SW 1271 (cell line): ENCODE measurements around the gene SORCS2.

Experiments used
- DNase-seq, 2 experiments: peaks; one replicate each; lab custom pipeline; 2025; lab: John Stamatoyannopoulos, UW

The SORCS2 gene

GRCh38 chr4:7668826-7669225 lies 476.5 kb downstream of the SORCS2 start:
- no peak for DNase-seq

DNA sequence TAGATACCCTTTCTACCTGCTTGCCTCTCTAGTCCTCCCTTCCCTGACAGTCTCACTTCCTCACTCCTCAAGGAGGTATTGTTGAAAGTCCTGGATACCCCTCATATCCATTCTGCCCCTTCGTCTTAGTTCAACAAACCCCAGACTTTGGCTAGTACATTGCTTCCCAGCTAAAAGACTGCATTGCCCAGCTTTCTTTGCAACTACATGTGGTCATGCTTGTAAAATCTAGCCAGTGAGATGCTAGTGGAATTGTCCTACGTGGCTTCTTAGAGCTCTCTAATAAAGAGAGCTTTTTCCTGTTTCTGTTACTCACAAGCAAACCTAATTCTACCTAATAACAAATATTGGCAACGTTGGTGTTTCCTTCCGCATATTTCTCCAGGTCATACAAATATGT lies 480.3 kb downstream of the SORCS2 start:
- no peak for DNase-seq

DNA sequence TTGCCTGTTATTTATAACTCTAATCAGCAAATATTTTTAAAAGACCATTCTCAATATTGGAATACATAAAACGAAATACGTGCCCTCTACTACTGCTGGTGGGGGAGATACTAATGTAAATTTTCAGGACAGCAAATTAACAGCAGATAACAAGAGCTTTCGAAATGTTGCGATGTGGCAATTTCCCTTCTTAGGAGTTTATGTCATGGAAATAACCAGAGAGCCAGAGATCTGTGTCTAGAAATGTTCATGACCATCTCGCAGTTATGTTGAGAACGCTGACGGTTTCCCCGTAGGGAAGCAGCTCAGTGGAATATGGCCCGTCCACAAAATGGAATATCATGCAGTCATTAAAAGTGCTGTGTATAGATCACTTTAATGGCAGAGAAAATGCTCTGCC lies 480.8 kb downstream of the SORCS2 start:
- no peak for DNase-seq

- DNase-seq = no peak
Observed at GRCh38 chr4:7674706-7675105, 482.4 kb downstream of the SORCS2 start.

DNA sequence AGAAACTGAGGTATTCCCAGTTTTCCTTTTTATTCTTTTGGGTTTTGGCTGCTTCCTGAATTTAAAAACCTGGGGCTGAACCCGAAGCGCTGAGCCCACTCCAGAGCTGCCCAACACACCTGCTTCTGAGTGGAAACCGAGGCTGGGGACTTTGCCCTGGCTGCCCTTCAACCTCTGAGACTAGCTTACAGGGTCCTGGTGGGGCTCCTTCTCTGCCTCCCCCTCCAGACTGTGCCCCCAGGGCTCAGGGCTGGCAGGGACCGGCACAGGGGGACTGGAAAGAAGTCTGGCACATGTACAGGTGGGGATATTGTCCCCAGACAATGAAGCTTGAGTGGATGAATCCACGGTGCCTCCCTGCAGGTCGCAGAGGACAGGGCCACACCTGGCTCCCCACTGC lies 482.8 kb downstream of the SORCS2 start:
- no peak for DNase-seq

DNA sequence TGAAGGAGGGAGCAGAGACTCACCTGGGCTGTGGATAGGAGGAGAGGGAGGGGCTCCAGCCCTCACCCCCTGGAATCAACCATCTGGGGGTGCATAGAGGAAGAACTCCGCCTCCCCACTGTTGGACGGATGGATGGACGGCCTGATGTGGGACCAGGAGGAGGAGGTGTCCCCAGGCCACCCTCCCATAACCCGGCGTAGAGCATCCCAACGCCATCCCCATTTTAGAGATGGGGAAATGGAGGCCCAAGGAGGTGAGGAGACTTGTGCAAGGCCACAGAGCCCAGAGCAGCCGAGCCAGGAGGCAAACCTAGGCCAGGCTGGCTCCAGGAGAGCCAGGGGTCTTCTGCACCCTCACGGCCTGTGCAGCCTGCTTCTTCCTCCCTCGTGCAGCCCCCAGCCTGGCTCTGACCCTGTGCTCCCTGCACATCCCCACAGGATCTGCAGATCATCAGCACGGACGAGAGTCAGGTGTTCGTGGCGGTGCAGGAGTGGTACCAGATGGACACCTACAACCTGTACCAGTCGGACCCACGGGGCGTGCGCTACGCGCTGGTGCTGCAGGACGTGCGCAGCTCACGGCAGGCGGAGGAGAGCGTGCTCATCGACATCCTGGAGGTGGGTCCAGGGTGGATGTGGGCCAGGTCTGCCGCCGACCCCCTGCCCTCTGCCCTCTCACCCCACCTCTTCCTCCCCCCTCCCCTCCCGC lies 483.4 kb downstream of the SORCS2 start:
- no peak for DNase-seq

DNA sequence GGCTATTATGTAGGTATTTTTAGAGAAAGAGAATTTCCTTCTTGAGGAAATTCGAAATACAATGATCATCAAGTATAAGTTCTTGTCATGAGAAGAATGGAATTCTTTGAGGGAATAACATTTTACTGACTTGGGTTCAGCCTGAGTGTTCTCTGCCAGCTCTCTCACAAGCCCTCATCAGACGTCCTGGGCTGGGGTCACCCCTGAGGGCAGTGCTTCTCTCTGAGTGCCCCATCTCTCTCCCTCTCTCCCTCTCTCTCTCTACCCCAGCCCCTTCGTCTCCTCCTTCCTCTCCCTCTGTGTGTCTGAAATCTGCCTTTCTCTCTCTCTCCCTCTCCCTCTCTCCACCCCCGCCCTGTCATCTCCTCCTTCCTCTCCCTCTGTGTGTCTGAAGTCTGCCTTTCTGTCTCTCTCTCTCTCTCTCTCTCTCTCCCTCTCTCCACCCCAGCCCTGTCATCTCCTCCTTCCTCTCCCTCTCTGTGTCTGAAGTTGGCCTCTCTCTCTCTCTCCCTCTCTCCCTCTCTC lies 484.1 kb downstream of the SORCS2 start:
- no peak for DNase-seq

- no peak for DNase-seq
Observed at GRCh38 chr4:7677086-7677485, 484.7 kb downstream of the SORCS2 start.

DNA sequence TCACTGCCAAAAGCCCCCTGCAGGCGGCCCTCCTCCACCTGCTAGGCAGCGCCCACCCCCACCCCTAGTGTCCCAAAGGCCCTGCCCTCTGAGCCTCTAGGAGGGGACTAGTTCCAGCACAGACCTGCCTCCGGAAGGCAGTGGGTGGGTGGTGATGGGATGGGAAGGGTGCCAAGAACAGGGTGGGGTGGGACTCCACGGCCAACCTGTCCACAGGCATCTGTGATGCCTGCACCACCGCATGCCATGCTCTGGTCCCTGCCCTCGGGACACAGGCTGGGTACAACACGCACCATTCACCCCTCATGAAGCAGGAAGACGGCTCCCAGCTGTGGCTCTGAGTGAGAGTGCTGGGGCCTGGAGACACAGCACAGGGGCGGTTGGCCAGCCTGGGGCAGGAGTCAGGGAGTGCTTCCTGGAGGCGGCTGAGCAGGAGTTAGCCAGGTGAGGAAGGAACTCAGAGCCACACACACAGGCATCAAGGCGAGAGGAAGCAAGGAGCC lies 485.5 kb downstream of the SORCS2 start:
- no peak for DNase-seq

GRCh38 chr4:7678318-7678852 lies 486.0 kb downstream of the SORCS2 start:
- DNase-seq = no peak

- no peak for DNase-seq
Observed at GRCh38 chr4:7679406-7680040, 487.2 kb downstream of the SORCS2 start.

- DNase-seq = no peak
Observed at GRCh38 chr4:7680106-7680505, 487.8 kb downstream of the SORCS2 start.

DNA sequence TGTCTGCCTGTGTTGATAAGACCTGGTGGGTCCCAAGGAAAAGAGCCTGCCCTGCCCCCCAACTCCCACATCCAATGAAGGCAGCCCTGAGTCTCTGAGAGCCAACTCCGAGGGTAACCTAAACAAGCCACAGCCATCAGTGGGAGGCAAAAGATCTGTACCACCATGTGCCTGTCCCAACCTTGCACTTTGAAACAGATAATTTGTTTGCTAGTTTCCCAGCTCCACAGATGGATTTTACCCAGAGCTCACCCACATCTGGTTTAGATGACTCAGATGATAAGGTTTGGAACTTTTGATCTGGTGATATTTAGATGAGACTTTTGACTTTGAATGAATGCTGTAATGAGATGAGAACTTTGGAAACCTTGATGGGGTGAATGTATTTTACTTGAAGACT lies 488.4 kb downstream of the SORCS2 start:
- no peak for DNase-seq

- no peak for DNase-seq
Observed at GRCh38 chr4:7683126-7683703, 490.9 kb downstream of the SORCS2 start.

- no peak for DNase-seq
Observed at GRCh38 chr4:7684294-7684693, 492.0 kb downstream of the SORCS2 start.

GRCh38 chr4:7686070-7686870 lies 493.9 kb downstream of the SORCS2 start:
- no peak for DNase-seq

- no peak for DNase-seq
Observed at GRCh38 chr4:7687006-7687405, 494.7 kb downstream of the SORCS2 start.

- DNase-seq = no peak
Observed at GRCh38 chr4:7687796-7688195, 495.5 kb downstream of the SORCS2 start.

GRCh38 chr4:7689773-7690693 lies 497.7 kb downstream of the SORCS2 start:
- DNase-seq = no peak

DNA sequence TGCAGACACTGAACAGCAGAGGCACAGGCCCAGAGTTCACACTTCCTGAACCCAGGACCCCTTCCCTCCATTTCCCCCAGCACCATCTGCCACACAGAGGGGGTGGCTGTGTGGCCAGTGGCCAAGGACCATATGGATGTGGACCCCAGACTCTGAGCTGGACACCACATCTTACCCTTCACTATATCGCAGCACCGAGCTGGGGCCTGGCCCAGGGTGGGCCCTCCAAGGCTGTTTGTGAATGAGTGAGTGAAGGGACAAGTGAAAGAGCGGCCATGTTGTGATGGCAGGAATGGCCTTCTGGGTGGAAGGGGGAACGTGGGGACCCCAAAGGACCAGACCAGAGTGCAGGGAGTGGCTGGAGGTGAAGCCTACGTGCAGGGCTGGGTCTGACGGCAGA lies 498.7 kb downstream of the SORCS2 start:
- DNase-seq = no peak

DNA sequence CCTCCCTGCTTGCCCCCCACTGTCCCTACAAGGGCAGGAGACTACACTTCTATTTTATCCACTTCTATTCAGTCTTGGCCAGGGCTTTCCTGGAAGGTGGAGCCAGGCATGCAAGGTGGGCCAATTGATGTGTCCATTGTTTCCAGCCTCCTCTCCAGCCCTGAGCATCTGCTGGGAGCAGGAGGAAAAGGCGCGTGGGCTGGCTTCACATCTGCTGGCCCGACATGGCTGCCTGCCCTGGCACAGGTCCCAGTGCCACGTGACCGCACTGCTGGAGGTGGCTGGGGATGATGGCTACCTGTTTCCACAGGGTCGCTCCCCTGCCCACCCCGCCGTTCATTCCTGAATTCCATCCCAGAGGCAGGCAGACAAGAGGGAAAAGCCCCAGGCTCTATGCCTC lies 499.6 kb downstream of the SORCS2 start:
- DNase-seq = no peak
